ENCODE measurements around the gene COL8A1.
"Not testable (repeated sequence)": the region's sequence is repeated elsewhere in the genome, so short reads cannot be mapped to it uniquely, and the experiment has no call there.

COL8A1 gene

GRCh38 chr3:99817047-99817436, 178.6 kb downstream of the COL8A1 start:
- no peak for DNase-seq

DNA sequence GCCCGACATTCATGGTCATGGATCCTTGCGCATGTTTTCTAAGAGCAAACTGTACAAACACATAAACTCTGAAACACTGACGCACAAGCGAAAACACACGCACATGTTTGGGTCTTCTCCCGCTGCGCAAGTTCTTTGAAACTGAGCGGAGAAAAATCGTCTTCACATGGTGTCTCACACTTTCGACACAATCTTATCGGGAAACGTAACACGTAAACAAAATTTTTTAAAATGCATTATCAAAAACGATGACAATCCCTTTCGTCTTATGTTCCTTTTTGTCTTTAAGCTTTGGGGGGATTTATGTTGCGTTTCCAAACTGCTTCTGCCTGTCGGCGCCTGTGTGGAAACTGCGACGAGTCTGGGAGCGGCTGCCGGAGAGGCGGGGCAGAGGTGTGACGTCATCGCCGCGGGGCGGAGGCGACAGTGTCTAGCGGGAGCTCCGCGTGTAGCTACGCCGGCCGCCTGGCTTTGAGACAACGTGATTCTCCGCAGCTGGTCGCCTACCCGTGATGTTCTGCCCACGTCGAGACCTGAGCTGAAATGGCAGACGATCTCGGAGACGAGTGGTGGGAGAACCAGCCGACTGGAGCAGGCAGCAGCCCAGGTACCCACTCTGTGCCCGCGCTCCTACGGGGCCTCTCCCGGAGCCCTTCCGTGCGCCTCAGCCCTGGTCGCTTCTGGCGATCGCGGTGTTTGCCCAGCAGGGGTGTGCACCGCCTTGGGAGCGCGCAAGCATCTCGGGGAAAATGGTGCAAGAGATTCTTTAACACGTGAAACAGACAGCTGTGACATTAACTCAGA, 179.2 kb downstream of the COL8A1 start, which contains the start of gene CMSS1:
Gene CMSS1, plus strand, starts transcription at position 426 of the 804 bp plus-strand sequence.
- peak; percentile 88 for DNase-seq

DNA sequence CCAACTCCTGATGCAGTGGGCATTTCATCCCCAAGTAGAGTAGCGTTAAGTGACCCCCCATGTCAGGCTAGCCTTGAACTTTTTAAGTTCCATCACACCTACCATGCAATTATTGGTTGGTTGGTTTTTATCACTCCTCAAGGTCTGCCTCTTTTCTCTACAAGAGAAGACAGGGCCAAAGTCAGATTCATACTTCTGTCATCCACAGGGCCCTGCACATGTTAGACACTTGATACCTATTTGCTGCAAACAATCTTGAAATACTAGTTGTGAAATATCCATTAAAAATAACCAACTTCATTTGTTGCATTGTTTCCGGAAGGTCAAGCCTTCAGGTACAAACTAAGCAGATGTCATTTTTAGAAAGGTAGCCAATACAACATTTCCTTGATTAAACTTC, 180.4 kb downstream of the COL8A1 start:
- no peak for DNase-seq

- no peak for DNase-seq
Observed at GRCh38 chr3:99823723-99824711, 185.6 kb downstream of the COL8A1 start.

DNA sequence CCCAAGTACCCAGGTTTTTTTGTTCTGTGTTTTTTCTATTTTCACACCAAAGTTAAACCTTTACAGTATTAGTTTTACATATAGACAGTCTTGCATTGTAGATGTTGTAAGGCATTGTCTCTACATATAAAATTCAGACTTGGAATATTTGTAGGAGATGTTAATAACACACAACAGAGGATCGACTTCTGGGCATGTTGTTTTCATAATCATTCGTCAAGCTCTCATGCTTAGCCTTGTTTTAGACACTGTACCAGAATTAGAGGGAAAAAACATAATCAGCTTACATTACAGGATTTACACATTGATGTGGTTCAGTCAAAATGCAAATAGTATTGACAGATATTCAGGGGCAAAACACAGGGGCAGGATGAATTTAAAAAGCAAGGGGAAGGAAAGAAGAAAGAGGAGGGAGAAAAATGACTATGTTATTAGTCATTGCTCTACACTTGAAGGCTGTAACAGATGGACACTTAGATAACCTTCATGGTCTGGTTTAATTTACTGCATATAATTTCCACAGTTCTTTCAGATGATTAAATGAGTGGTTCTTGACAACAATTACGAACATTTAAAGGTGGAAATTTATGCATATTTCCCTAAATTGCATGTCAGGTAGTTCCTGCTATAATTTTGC, 186.7 kb downstream of the COL8A1 start:
- DNase-seq = peak; percentile 7

GRCh38 chr3:99829844-99830243, 191.4 kb downstream of the COL8A1 start:
- DNase-seq = no peak

- peak; percentile 9 for DNase-seq
Observed at GRCh38 chr3:99833617-99834205, 195.3 kb downstream of the COL8A1 start.

DNA sequence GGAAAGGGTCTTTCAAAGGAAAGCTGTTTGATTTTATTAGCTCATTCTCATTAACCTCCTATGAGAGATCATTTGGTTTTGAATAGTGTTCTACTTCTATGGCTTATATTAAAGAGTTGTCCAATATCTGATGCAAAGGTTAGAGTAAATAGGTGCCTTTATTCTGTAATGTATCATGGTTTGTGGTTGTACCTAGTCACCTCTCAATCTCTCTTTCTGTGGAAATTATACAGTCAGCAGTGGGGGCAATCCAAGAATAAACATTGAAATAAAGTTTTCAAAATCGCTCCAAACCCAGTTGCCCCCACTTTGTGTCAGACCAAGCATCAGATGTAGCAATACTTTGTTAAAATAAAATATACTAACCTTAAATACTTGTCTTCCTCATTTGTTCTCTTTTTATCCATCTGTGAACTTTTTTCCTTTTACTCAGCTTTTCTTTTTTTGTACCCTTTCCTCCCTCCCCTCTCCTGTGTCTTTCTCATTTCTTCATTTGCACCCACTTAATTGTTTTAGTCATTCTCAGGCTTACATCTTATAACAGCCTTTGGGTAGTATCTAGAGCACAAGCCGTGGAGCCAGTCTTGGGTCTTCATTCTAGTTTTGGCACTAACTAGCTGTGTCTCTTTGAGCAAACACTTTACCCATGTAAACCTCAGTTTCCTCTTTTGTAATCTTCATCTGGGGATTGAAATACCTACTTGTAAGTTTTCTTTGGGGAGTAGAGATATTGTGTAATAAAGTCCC, 196.0 kb downstream of the COL8A1 start:
- no peak for DNase-seq

DNA sequence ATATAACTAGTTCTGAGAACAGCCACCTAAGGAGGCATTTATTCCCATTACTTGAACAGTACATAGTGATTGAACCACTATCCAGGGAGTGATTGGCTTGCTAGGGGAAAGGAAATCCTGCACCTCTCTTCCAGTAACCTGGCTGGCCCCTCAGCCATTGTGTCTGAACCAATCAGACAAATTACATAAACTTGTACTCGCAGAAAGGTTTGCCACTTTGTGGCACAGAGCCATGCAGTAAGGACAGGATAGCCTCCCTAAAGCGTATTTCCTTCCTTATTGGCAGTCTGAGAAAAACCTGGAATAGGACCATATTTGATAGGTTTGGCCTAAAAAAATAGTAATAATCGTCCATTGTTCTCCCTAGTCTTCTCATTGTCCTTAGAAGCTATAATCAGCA, 198.3 kb downstream of the COL8A1 start:
- no peak for DNase-seq

DNA sequence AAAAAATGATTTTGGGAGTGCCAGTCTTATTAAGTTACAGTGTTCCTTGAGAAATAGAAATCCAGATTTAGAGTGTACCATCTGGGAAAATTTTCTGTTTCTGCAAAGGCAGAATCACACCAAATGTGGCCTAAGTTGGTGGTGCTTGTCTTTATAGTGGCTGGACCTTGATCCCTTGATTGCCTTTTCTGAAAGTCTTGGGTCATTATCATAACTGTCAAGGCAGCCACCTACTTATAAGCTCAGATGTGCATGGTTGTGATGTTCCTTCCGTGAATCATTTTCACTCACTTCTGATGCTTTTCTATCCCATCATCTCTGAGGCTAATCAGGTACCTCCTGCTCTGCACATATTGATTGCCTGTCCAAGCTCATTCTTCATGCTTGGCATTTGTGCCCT, 199.3 kb downstream of the COL8A1 start:
- no peak for DNase-seq

- DNase-seq = no peak
Observed at GRCh38 chr3:99838755-99839154, 200.4 kb downstream of the COL8A1 start.

GRCh38 chr3:99839613-99840012, 201.2 kb downstream of the COL8A1 start:
- no peak for DNase-seq

GRCh38 chr3:99841949-99842348, 203.6 kb downstream of the COL8A1 start:
- not testable (repeated sequence) for DNase-seq

- DNase-seq = peak; percentile 68
Observed at GRCh38 chr3:99842826-99843589, 204.6 kb downstream of the COL8A1 start.

DNA sequence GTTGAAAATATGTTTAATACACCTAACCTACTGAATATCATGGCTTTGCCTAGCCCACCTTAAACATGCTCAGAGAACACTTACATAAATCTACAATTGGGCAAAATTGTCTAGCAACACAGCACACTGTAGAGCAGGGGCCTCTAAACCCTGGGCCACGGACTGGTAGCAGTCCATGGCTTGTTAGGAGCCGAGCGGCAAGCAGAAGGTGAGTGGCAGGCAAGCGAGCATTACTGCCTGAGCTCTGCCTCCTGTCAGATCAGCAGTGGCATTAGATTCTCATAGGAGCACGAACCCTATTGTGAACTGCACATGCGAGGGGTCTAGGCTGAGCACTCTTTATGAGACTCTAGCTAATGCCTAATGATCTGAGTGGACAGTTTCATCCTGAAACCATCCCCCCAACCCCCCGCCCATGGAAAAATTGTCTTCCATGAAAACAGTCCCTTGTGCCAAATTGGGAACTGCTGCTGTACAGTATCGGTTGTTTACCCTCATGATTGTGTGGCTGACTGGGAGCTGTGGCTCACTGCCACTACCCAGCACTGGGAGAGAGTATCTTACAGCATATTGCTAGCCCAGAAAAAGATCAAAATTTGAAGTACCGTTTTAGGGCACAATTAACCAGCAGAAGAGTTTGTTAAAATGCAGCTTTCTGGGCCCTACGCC, 205.3 kb downstream of the COL8A1 start:
- peak; percentile 41 for DNase-seq

GRCh38 chr3:99845331-99845730, 206.9 kb downstream of the COL8A1 start:
- DNase-seq = no peak

GRCh38 chr3:99845999-99846398, 207.6 kb downstream of the COL8A1 start:
- no peak for DNase-seq

GRCh38 chr3:99846477-99847160, 208.2 kb downstream of the COL8A1 start:
- DNase-seq = peak; percentile 21

- no peak for DNase-seq
Observed at GRCh38 chr3:99848433-99848832, 210.0 kb downstream of the COL8A1 start.

Measured in NCI-H69 (cell line).